GM12874 (cell line): Measurements from ENCODE around the gene SALL2.

Source experiments
- TF ChIP-seq, protein P1 (sequence below): IDR thresholded peaks from 2 replicates; pipeline ENCODE4 v1.5.1; 2011; ENCODE audit warnings: low read depth, mild to moderate bottlenecking, control low read depth, low read length, moderate library complexity; ENCODE audit not compliant: insufficient read depth

SALL2 gene

DNA sequence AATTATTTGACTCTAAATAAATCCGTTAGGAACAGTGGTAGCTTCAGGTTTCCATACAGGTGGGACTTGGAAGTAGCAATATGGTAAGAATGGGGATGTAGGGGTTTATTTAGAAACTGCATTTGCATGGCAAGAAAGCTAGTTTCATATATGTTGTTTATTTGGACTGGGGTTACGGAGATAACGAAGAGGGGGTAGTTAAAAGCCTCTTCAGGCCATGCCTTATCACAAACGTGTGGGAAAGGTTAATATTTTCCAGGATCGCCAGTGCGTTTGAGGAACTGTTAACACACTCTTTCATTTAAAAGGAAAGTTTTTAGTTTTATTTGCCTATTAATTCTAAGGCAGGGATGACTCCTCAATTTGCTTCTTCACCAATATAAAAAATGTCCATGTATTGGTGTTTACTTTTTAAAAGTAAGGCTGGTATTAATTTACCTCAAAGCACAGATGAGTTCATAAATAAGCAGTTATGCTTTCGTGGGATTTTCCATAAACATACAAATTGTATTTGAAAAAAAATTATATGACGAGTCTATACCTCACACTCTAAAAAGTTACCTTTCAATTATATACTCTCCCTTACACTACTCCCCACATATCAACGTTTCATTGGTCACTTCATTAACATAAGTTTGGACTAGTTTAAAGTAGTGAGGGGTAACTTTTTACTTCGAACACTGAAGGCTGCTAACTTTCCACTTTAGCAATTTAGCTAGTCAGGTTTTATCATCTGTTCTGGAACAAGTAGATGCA, 50.2 kb downstream of the SALL2 start:
- TF ChIP-seq, protein P1, sequence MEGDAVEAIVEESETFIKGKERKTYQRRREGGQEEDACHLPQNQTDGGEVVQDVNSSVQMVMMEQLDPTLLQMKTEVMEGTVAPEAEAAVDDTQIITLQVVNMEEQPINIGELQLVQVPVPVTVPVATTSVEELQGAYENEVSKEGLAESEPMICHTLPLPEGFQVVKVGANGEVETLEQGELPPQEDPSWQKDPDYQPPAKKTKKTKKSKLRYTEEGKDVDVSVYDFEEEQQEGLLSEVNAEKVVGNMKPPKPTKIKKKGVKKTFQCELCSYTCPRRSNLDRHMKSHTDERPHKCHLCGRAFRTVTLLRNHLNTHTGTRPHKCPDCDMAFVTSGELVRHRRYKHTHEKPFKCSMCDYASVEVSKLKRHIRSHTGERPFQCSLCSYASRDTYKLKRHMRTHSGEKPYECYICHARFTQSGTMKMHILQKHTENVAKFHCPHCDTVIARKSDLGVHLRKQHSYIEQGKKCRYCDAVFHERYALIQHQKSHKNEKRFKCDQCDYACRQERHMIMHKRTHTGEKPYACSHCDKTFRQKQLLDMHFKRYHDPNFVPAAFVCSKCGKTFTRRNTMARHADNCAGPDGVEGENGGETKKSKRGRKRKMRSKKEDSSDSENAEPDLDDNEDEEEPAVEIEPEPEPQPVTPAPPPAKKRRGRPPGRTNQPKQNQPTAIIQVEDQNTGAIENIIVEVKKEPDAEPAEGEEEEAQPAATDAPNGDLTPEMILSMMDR, result no peak
